HCT116 (cell line): Measurements from ENCODE around the gene FGFBP2.

Experiments used
- SP1 ChIP-seq: IDR thresholded peaks from 2 replicates; pipeline ENCODE4 v1.6.1; 2012; ENCODE audit warnings: low read depth
- TF ChIP-seq, protein P1 (sequence below), 3 experiments: fragments of 200-600 bp in 1 of 3; sonication (generic) in 1 of 3; IDR thresholded peaks in 2 of 3; conservative IDR thresholded peaks in 1 of 3; 2 replicates each; pipeline ENCODE4 v1.5.1; 2012 to 2017; ENCODE audit warnings: low read depth in 2 of 3, low read length in 2 of 3, antibody characterized with exemption in 1 of 3, borderline replicate concordance in 1 of 3, control low read depth in 1 of 3, mild to moderate bottlenecking in 1 of 3, mixed read lengths in 1 of 3, mixed run types in 1 of 3, moderate library complexity in 1 of 3; ENCODE audit not compliant: insufficient read depth in 1 of 3

DNA sequence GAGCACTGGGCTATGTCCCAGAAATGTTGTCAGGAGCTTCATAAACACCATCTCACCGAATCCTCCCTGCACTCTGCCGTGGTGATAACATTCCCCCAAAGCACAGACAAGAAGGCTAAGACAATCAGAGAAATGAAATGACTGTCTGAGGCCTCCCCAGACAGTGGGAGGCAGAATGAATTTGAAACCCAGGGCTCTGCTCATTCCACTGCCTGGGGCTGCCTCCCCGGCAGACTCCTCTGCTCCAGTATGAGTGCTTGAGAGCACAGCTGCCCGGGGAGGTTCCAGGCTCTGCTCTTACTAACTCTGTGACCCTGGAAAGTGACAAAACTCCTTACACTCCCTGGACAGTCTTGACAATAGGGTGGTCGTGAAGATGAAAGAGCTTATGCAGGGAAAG is 34.1 kb downstream of the FGFBP2 start:
- TF ChIP-seq, protein P1, sequence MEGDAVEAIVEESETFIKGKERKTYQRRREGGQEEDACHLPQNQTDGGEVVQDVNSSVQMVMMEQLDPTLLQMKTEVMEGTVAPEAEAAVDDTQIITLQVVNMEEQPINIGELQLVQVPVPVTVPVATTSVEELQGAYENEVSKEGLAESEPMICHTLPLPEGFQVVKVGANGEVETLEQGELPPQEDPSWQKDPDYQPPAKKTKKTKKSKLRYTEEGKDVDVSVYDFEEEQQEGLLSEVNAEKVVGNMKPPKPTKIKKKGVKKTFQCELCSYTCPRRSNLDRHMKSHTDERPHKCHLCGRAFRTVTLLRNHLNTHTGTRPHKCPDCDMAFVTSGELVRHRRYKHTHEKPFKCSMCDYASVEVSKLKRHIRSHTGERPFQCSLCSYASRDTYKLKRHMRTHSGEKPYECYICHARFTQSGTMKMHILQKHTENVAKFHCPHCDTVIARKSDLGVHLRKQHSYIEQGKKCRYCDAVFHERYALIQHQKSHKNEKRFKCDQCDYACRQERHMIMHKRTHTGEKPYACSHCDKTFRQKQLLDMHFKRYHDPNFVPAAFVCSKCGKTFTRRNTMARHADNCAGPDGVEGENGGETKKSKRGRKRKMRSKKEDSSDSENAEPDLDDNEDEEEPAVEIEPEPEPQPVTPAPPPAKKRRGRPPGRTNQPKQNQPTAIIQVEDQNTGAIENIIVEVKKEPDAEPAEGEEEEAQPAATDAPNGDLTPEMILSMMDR (IDR thresholded peaks at IDR 0.05 in 2 of 3, conservative IDR thresholded peaks at IDR 0.05 in 1 of 3; ENCODE audit: borderline replicate concordance in 1 of 3, insufficient read depth in 1 of 3, low read depth in 2 of 3, low read length in 2 of 3), result no peak
- TF ChIP-seq SP1, result no peak
